Panc1 (cell line): Measurements from ENCODE around the gene SOX5. TPM values are rescaled to one million over a fixed set of nuclear protein-coding genes. Genes with fewer than 3 reads are reported as not detected.

ENCODE experiments used
- ATAC-seq: fragments of 200-7000 bp; cut with Tn5 transposase; 2 replicates; pipeline ENCODE4 v1.9.1; 2020; ENCODE audit warnings: mild to moderate bottlenecking, moderate library complexity
- BruUV-seq: library from RNA; stranded (reverse); fragments of 400-500 nt; replicated peaks from 2 replicates; lab custom pipeline; 2021; lab: Mats Ljungman, UMichigan
- CTCF ChIA-PET: fragments of 300-600 bp; sonication (Branson Sonifier 250); formaldehyde crosslinking; loops from one replicate; lab custom pipeline; 2022; ENCODE audit warnings: antibody characterized with exemption; lab: Charles Lee
- POLR2A ChIA-PET: fragments of 300-600 bp; sonication (Branson Sonifier 250); formaldehyde crosslinking; loops from one replicate; lab custom pipeline; 2022; ENCODE audit warnings: antibody characterized with exemption; lab: Charles Lee
- DNase-seq: peaks from one replicate; pipeline ENCODE4 v3.0.0-alpha.2; 2010; ENCODE audit warnings: low read depth, low spot score
- H3K27ac ChIP-seq: 2 replicates; pipeline ENCODE4 v1.5.1; 2011; ENCODE audit warnings: mild to moderate bottlenecking, low read length, inconsistent platforms
- H3K27me3 ChIP-seq: fragments of 200-500 bp; sonication (Bioruptor generic); 2 replicates; pipeline ENCODE4 v1.6.0; 2014; ENCODE audit warnings: low read length, inconsistent platforms; ENCODE audit not compliant: control insufficient read depth, insufficient read depth
- H3K36me3 ChIP-seq: fragments of 200-500 bp; sonication (Bioruptor generic); 2 replicates; pipeline ENCODE4 v1.5.1; 2014; ENCODE audit warnings: inconsistent platforms, mild to moderate bottlenecking, low read length, moderate library complexity; ENCODE audit not compliant: control insufficient read depth, insufficient read depth
- H3K4me1 ChIP-seq: 2 replicates; pipeline ENCODE4 v1.5.1; 2011; ENCODE audit warnings: inconsistent platforms, mild to moderate bottlenecking, low read length, moderate library complexity; ENCODE audit not compliant: control insufficient read depth, insufficient read depth
- H3K4me3 ChIP-seq, 2 experiments: 2 replicates each; pipeline ENCODE4 v1.5.1; 2011 to 2012; ENCODE audit warnings: low read depth in 2 of 2, low read length in 2 of 2, mild to moderate bottlenecking in 2 of 2, inconsistent platforms in 1 of 2, moderate library complexity in 1 of 2
- H3K9me3 ChIP-seq: fragments of 200-500 bp; sonication (Bioruptor generic); 2 replicates; pipeline ENCODE4 v1.5.1; 2014; ENCODE audit warnings: low read depth, mild to moderate bottlenecking, inconsistent platforms, low read length, moderate library complexity; ENCODE audit not compliant: control insufficient read depth, insufficient read depth
- POLR2AphosphoS5 ChIP-seq: IDR thresholded peaks from 2 replicates; pipeline ENCODE4 v1.6.1; 2012; ENCODE audit warnings: mild to moderate bottlenecking, low read depth, low read length, moderate library complexity
- SIN3A ChIP-seq: IDR thresholded peaks from 2 replicates; pipeline ENCODE4 v1.6.1; 2012; ENCODE audit warnings: low read depth, mild to moderate bottlenecking, low read length, moderate library complexity, borderline replicate concordance; ENCODE audit not compliant: insufficient read depth
- TCF7L2 ChIP-seq: IDR thresholded peaks from 2 replicates; pipeline ENCODE4 v1.6.1; 2011; ENCODE audit warnings: mild to moderate bottlenecking, low read depth, low read length, inconsistent platforms
- in situ Hi-C: cut with HindIII; loops from 2 replicates; pipeline ENCODE4 v1.10.0; 2016; ENCODE audit warnings: low sequenced_read_pairs, low pct_unique_long_range_greater_than_20kb
- intact Hi-C: fragments of 100-400 bp; cut with micrococcal nuclease; formaldehyde crosslinking; loops from one replicate; pipeline ENCODE4 v1.10.0; 2022; ENCODE audit not compliant: unreplicated experiment
- total RNA-seq: library from RNA; stranded (reverse); gene quantifications from one replicate; pipeline ENCODE4 v1.2.1, GENCODE V29; 2021; ENCODE audit not compliant: unreplicated experiment
- TF ChIP-seq, protein P1 (sequence below), 2 experiments: IDR thresholded peaks; 2 replicates each; pipeline ENCODE4 v1.6.1; 2011 to 2012; ENCODE audit warnings: low read depth in 2 of 2, control low read depth in 1 of 2, low read length in 1 of 2, mild to moderate bottlenecking in 1 of 2, moderate library complexity in 1 of 2; ENCODE audit not compliant: insufficient read depth in 1 of 2
- TF ChIP-seq, protein P2 (sequence below): fragments of 450-650 bp; IDR thresholded peaks from 2 replicates; pipeline ENCODE4 v1.5.1; 2017; ENCODE audit warnings: mild to moderate bottlenecking

The SOX5 gene
- total RNA-seq, 1 experiment from 2014 or later: 0.23 TPM

DNA sequence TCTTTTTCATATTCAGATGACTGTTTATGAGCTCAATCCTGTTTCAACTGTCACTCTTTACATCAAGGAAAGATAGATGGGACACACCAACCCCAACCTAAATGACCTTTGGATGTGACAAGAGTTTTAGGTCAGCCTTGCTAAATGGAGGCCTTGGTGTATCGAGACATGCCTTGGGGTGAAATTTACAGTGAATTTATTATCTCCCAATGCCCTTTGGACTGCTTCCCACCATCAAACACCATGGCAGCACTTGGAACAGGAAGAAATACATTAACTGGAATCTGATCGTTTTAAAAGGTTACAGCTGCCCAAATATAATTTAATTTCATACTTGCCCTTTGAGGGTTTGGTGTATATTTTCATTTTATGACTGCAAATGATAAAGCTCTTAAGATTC lies 327.6 kb downstream of the SOX5 start:
- H3K4me1 ChIP-seq: no peaks in the 10 kb centered on the region
- ChIA-PET POLR2A (no interaction called here), CTCF (no interaction called here)
- no peaks in the 10 kb centered on the region; the same call in 1 of the 2 replicates for H3K36me3 ChIP-seq
- no peak overlapping the region for H3K4me3 ChIP-seq
- intact Hi-C loops (no loop called here), in situ Hi-C loops (no loop called here)
- no peak overlapping the region for H3K27ac ChIP-seq
- ATAC-seq (no peak), DNase-seq (no peak)
- no peak for TF ChIP-seq TCF7L2
- TF ChIP-seq POLR2AphosphoS5: no peak
- TF ChIP-seq, protein P1, sequence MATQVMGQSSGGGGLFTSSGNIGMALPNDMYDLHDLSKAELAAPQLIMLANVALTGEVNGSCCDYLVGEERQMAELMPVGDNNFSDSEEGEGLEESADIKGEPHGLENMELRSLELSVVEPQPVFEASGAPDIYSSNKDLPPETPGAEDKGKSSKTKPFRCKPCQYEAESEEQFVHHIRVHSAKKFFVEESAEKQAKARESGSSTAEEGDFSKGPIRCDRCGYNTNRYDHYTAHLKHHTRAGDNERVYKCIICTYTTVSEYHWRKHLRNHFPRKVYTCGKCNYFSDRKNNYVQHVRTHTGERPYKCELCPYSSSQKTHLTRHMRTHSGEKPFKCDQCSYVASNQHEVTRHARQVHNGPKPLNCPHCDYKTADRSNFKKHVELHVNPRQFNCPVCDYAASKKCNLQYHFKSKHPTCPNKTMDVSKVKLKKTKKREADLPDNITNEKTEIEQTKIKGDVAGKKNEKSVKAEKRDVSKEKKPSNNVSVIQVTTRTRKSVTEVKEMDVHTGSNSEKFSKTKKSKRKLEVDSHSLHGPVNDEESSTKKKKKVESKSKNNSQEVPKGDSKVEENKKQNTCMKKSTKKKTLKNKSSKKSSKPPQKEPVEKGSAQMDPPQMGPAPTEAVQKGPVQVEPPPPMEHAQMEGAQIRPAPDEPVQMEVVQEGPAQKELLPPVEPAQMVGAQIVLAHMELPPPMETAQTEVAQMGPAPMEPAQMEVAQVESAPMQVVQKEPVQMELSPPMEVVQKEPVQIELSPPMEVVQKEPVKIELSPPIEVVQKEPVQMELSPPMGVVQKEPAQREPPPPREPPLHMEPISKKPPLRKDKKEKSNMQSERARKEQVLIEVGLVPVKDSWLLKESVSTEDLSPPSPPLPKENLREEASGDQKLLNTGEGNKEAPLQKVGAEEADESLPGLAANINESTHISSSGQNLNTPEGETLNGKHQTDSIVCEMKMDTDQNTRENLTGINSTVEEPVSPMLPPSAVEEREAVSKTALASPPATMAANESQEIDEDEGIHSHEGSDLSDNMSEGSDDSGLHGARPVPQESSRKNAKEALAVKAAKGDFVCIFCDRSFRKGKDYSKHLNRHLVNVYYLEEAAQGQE (IDR thresholded peaks at IDR 0.05; ENCODE audit: insufficient read depth in 1 of 2, low read depth in 2 of 2, low read length in 1 of 2): no peak
- TF ChIP-seq, protein P2, sequence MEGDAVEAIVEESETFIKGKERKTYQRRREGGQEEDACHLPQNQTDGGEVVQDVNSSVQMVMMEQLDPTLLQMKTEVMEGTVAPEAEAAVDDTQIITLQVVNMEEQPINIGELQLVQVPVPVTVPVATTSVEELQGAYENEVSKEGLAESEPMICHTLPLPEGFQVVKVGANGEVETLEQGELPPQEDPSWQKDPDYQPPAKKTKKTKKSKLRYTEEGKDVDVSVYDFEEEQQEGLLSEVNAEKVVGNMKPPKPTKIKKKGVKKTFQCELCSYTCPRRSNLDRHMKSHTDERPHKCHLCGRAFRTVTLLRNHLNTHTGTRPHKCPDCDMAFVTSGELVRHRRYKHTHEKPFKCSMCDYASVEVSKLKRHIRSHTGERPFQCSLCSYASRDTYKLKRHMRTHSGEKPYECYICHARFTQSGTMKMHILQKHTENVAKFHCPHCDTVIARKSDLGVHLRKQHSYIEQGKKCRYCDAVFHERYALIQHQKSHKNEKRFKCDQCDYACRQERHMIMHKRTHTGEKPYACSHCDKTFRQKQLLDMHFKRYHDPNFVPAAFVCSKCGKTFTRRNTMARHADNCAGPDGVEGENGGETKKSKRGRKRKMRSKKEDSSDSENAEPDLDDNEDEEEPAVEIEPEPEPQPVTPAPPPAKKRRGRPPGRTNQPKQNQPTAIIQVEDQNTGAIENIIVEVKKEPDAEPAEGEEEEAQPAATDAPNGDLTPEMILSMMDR: no peak
- no peak for TF ChIP-seq SIN3A
- H3K27me3 ChIP-seq: no peaks in the 10 kb centered on the region
- BruUV-seq: no TSS peak
- H3K9me3 ChIP-seq: no peaks in the 10 kb centered on the region

GRCh38 chr12:23618718-23619117 lies 330.8 kb downstream of the SOX5 start:
- POLR2A ChIA-PET: no interaction called here
- Histone ChIP-seq H3K36me3 (no peaks in the 10 kb centered on the region; the same call in 1 of the 2 replicates), H3K4me1 (no peaks in the 10 kb centered on the region), H3K27ac (no peak overlapping the region), H3K27me3 (no peaks in the 10 kb centered on the region), H3K4me3 (no peak overlapping the region), H3K9me3 (no peaks in the 10 kb centered on the region)
- CTCF ChIA-PET: no interaction called here
- intact Hi-C loops: no loop called here
- ATAC-seq (no peak), DNase-seq (no peak)
- TF ChIP-seq POLR2AphosphoS5: no peak
- no peak for TF ChIP-seq TCF7L2
- TF ChIP-seq, protein P2: no peak
- TF ChIP-seq, protein P1 (IDR thresholded peaks at IDR 0.05; ENCODE audit: insufficient read depth in 1 of 2, low read depth in 2 of 2, low read length in 1 of 2): no peak
- TF ChIP-seq SIN3A: no peak
- BruUV-seq: no TSS peak
- in situ Hi-C loops: no loop called here
